Mesothelial cell of epicardium (in vitro differentiated cells): ENCODE data around the gene NUP62. TPM values are rescaled to one million over a fixed set of nuclear protein-coding genes. Genes with fewer than 3 reads are reported as not detected.
A peak's percentile ranks its signal among the peaks of the same experiment; 100 is the strongest.

ENCODE experiments used
- DNase-seq, 2 experiments: peaks; one replicate each; pipeline ENCODE4 v3.0.0; 2021; ENCODE audit warnings: low spot score in 2 of 2; ENCODE audit not compliant: unreplicated experiment in 2 of 2
- H3K27ac Mint-ChIP-seq: 2 replicates; pipeline ENCODE4 v1.8.0; 2021; ENCODE audit warnings: mixed read lengths
- H3K27me3 Mint-ChIP-seq: 2 replicates; pipeline ENCODE4 v1.8.0; 2021; ENCODE audit warnings: low read depth, mixed read lengths
- H3K36me3 Mint-ChIP-seq: 2 replicates; pipeline ENCODE4 v1.8.0; 2021; ENCODE audit warnings: mixed read lengths
- H3K4me1 Mint-ChIP-seq: 2 replicates; pipeline ENCODE4 v1.8.0; 2021; ENCODE audit warnings: mixed read lengths
- H3K4me3 Mint-ChIP-seq: 2 replicates; pipeline ENCODE4 v1.8.0; 2021; ENCODE audit warnings: mild to moderate bottlenecking, moderate library complexity, mixed read lengths
- H3K9me3 Mint-ChIP-seq: 2 replicates; pipeline ENCODE4 v1.8.0; 2021; ENCODE audit warnings: mixed read lengths
- CTCF ChIP-seq: fragments of 200-600 bp; sonication (generic); IDR thresholded peaks from one replicate; pipeline ENCODE4 v1.5.0; 2021; ENCODE audit warnings: antibody characterized with exemption; ENCODE audit not compliant: unreplicated experiment
- total RNA-seq: library from RNA; stranded (reverse); gene quantifications from 3 replicates; pipeline ENCODE4 v1.2.1, GENCODE V29; 2021

NUP62 gene
- total RNA-seq, 1 donor from 2014 or later, result 67.6 TPM

- no peaks in the 10 kb centered on the region for H3K4me1 Mint-ChIP-seq
- peaks cover 6% of the 10 kb centered on the region for H3K27me3 Mint-ChIP-seq
- TF ChIP-seq CTCF, result peak; percentile 98
- H3K27ac Mint-ChIP-seq, result no peak overlapping the region
- H3K4me3 Mint-ChIP-seq, result no peak overlapping the region
- no peaks in the 10 kb centered on the region for H3K9me3 Mint-ChIP-seq
- DNase-seq, result peak; percentile 74 to 95
- peaks cover 6% of the 10 kb centered on the region for H3K36me3 Mint-ChIP-seq
Measured at GRCh38 chr19:49937750-49938381, 8.6 kb upstream of the NUP62 start.

- Mint-ChIP-seq H3K4me3 (no peak overlapping the region), H3K36me3 (peaks cover 12% of the 10 kb centered on the region), H3K27ac (no peak overlapping the region), H3K4me1 (no peaks in the 10 kb centered on the region), H3K27me3 (peaks cover 5% of the 10 kb centered on the region), H3K9me3 (no peaks in the 10 kb centered on the region)
- no peak for DNase-seq
- TF ChIP-seq CTCF, result no peak
Measured at GRCh38 chr19:49936549-49936948, 7.2 kb upstream of the NUP62 start.

- Mint-ChIP-seq H3K4me1 (peaks cover 8% of the 10 kb centered on the region), H3K36me3 (peaks cover 17% of the 10 kb centered on the region), H3K9me3 (no peaks in the 10 kb centered on the region), H3K27ac (no peak overlapping the region), H3K4me3 (no peak overlapping the region), H3K27me3 (peaks cover 5% of the 10 kb centered on the region)
- no peak for TF ChIP-seq CTCF
- DNase-seq, result no peak
Measured at GRCh38 chr19:49933643-49934042, 4.3 kb upstream of the NUP62 start.

GRCh38 chr19:49932731-49933131, 3.4 kb upstream of the NUP62 start:
- Mint-ChIP-seq H3K36me3 (peaks cover 17% of the 10 kb centered on the region), H3K27me3 (peaks cover 5% of the 10 kb centered on the region), H3K4me1 (peaks cover 14% of the 10 kb centered on the region), H3K4me3 (no peak overlapping the region), H3K27ac (no peak overlapping the region), H3K9me3 (no peaks in the 10 kb centered on the region)
- DNase-seq, result no peak
- no peak for TF ChIP-seq CTCF

- H3K4me3 Mint-ChIP-seq, result no peak overlapping the region
- no peaks in the 10 kb centered on the region for H3K9me3 Mint-ChIP-seq
- no peak overlapping the region for H3K27ac Mint-ChIP-seq
- peaks cover 21% of the 10 kb centered on the region for H3K4me1 Mint-ChIP-seq
- H3K36me3 Mint-ChIP-seq, result peaks cover 20% of the 10 kb centered on the region
- peaks cover 5% of the 10 kb centered on the region for H3K27me3 Mint-ChIP-seq
- DNase-seq, result no peak
- no peak for TF ChIP-seq CTCF
Measured at GRCh38 chr19:49932041-49932451, 2.7 kb upstream of the NUP62 start.
